ENCODE data around the gene DBP. TPM values are rescaled to one million over a fixed set of nuclear protein-coding genes. Genes with fewer than 3 reads are reported as not detected.

The DBP gene
- total and polyA plus RNA-seq, 10 donors = 11.4 to 29.5 (median 23.3) TPM

GRCh38 chr19:48670699-48671445 lies 33.7 kb upstream of the DBP start:
- intact Hi-C loops (cut with DNase I; ENCODE audit: low total_unique reads) = no loop called here
- H3K4me1 ChIP-seq = peaks cover 7 to 17% (median 13%) of the 10 kb centered on the region in 6 donors

GRCh38 chr19:48669903-48670668 lies 32.9 kb upstream of the DBP start:
- H3K27ac ChIP-seq = no peak overlapping the region
- no peaks in the 10 kb centered on the region for H3K9me3 ChIP-seq
- DNase-seq = no peak
- no peaks in the 10 kb centered on the region for H3K36me3 ChIP-seq
- TF ChIP-seq CTCF (IDR thresholded peaks at IDR 0.05 in 8 of 11, conservative IDR thresholded peaks at IDR 0.05 in 3 of 11) (no peak), POLR2A (IDR thresholded peaks at IDR 0.05) (no peak), POLR2AphosphoS5 (IDR thresholded peaks at IDR 0.05) (no peak)
- intact Hi-C loops (cut with DNase I; ENCODE audit: low total_unique reads) = no loop called here
- H3K4me1 ChIP-seq = peaks cover under 1 to 9% (median 5%) of the 10 kb centered on the region in 6 donors
- no peak overlapping the region for H3K4me3 ChIP-seq
- H3K27me3 ChIP-seq (replicated peaks in 1 of 7) = no peaks in the 10 kb centered on the region
- WGBS, 5 donors = 91 to 95% (median 95%) methylated on average over 21 to 26 of the region's 26 CpGs

More at GRCh38 chr19:48670699-48671445, 33.7 kb upstream of the DBP start:
- no peak overlapping the region for H3K27ac ChIP-seq
- TF ChIP-seq CTCF (IDR thresholded peaks at IDR 0.05 in 8 of 11, conservative IDR thresholded peaks at IDR 0.05 in 3 of 11) = no peak
- no peak for TF ChIP-seq POLR2AphosphoS5 (IDR thresholded peaks at IDR 0.05)
- no peak for TF ChIP-seq POLR2A (IDR thresholded peaks at IDR 0.05)
- WGBS, 5 donors = 89 to 92% (median 89%) methylated on average over 15 to 21 of the region's 21 CpGs
- no peak overlapping the region for H3K4me3 ChIP-seq
- no peaks in the 10 kb centered on the region for H3K9me3 ChIP-seq
- no peaks in the 10 kb centered on the region for H3K27me3 ChIP-seq (replicated peaks in 1 of 7)
- no peaks in the 10 kb centered on the region for H3K36me3 ChIP-seq
- DNase-seq = no peak

- H3K27ac ChIP-seq = no peak overlapping the region
- no peaks in the 10 kb centered on the region for H3K27me3 ChIP-seq (replicated peaks in 1 of 7)
- 91 to 98% (median 94%) methylated on average over 2 of the region's 2 CpGs for WGBS, 5 donors
- intact Hi-C loops (cut with DNase I; ENCODE audit: low total_unique reads) = no loop called here
- DNase-seq = no peak
- no peaks in the 10 kb centered on the region for H3K4me1 ChIP-seq
- no peaks in the 10 kb centered on the region for H3K9me3 ChIP-seq
- TF ChIP-seq POLR2A (IDR thresholded peaks at IDR 0.05) (no peak), CTCF (IDR thresholded peaks at IDR 0.05 in 8 of 11, conservative IDR thresholded peaks at IDR 0.05 in 3 of 11) (no peak), POLR2AphosphoS5 (IDR thresholded peaks at IDR 0.05) (no peak)
- H3K4me3 ChIP-seq = no peak overlapping the region
- no peaks in the 10 kb centered on the region for H3K36me3 ChIP-seq
These were observed 31.6 kb upstream of the DBP start for GRCh38 chr19:48668761-48669160.

DNA sequence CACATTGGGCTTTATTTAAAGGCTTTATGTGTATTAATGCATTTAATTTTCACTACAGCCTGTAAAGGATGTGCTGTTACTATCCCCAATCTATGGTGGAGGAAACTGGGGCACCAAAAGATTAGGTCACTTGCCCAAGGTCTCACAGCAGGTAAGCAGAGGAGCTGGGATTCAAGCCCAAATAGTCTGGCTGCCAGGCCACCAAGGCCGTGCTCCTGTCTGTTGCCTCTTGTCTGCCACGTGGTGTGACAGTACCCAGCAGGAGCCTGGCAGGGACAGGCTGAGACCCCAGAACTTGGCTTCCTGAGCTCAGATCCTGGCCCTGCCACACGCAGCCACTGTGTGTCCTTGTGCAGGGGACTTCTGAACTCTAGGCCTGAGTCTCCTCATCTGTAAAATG lies 31.2 kb upstream of the DBP start:
- Histone ChIP-seq H3K4me3 (no peak overlapping the region), H3K27ac (no peak overlapping the region), H3K9me3 (no peaks in the 10 kb centered on the region), H3K36me3 (no peaks in the 10 kb centered on the region), H3K4me1 (no peaks in the 10 kb centered on the region), H3K27me3 (replicated peaks in 1 of 7) (no peaks in the 10 kb centered on the region)
- DNase-seq = no peak
- TF ChIP-seq POLR2AphosphoS5 (IDR thresholded peaks at IDR 0.05) (no peak), POLR2A (IDR thresholded peaks at IDR 0.05) (no peak), CTCF (IDR thresholded peaks at IDR 0.05 in 8 of 11, conservative IDR thresholded peaks at IDR 0.05 in 3 of 11) (no peak)
- intact Hi-C loops (cut with DNase I; ENCODE audit: low total_unique reads) = no loop called here
- 70 to 89% (median 85%) methylated on average over 2 to 3 of the region's 3 CpGs for WGBS, 5 donors

Data from spleen (tissue), 11 donors.